GM21390 (cell line): Measurements from ENCODE around the gene CIITA.

Experiments
- ATAC-seq: cut with Tn5 transposase; IDR thresholded peaks from one replicate; pipeline ENCODE4 v1.9.1; 2021; ENCODE audit not compliant: unreplicated experiment

CIITA gene

DNA sequence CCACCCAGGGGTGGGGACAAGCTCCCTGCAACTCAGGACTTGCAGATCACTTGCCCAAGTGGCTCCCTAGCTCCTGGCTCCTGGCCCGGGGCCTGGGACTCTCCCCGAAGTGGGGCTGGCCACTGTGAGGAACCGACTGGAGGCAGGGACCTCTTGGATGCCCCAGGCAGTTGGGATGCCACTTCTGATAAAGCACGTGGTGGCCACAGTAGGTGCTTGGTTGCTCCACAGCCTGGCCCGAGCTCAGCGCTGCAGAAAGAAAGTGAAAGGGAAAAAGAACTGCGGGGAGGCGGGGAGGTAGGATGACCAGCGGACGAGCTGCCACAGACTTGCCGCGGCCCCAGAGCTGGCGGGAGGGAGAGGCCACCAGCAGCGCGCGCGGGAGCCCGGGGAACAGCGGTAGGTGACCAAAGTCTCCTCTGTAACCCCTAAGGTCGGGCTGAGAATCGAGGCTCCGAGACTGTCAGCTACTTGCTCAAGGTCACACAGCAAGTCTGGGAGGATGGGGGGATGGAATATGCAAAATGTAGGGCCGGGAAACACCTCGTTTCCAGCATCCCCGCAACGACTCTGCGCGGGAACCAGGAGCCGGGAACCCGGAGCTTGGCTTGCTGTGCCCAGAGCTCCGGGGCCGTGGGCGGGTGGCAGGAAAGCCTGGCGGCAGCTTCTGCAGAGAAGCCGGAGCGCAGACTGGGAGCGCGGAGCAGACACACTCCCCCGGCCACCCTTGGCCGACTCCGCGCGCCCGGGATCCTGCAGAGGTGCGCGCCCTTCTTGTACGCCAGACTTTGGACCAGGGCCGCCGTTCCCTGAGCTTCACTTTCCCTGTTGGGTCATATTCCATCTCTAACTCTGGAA lies 1.9 kb downstream of the CIITA start:
- peak; percentile 31 for ATAC-seq

DNA sequence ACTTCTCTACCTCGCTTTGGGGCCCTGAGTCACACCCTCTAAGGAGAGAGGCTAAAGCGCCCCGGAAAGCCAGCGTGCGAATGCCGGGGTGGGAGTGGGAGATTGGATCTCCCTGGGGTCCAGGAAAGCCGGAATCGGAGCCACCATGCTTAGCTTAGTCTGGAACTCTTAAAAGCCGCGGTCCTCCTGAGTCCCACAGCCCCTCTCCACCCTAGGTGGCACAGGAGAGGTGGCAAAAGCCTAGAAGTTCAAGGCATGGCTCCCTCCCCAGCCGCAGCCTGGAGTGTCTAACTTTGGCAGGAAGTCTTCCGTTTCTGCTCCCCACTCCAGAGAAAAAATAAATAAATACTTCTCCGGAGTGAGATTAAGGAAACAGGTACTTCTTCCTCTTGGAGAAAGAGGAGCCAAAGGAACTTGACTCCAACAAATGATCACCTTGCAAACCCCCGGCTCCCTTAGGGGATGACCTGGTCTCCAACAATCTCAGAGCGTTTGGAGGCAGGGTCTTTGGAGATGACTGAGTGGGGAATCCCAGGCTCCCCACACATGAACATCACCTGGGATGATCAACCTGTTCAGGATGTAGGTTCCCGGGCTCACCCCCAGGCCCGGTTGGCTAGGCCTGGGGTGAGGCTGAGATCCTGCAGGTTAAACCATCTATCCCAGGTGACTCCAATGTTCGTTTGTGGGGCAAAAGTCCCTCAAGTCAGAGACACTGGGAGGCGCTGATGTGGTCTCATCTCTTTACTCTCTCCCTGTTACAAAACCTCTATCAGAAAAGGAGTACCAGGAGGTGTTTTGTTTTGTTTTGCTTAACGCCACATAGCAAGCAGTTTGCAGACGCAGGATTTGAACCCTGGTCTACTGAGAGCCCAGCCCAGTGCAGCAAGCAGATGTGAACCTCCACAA lies 2.9 kb downstream of the CIITA start:
- no peak for ATAC-seq

DNA sequence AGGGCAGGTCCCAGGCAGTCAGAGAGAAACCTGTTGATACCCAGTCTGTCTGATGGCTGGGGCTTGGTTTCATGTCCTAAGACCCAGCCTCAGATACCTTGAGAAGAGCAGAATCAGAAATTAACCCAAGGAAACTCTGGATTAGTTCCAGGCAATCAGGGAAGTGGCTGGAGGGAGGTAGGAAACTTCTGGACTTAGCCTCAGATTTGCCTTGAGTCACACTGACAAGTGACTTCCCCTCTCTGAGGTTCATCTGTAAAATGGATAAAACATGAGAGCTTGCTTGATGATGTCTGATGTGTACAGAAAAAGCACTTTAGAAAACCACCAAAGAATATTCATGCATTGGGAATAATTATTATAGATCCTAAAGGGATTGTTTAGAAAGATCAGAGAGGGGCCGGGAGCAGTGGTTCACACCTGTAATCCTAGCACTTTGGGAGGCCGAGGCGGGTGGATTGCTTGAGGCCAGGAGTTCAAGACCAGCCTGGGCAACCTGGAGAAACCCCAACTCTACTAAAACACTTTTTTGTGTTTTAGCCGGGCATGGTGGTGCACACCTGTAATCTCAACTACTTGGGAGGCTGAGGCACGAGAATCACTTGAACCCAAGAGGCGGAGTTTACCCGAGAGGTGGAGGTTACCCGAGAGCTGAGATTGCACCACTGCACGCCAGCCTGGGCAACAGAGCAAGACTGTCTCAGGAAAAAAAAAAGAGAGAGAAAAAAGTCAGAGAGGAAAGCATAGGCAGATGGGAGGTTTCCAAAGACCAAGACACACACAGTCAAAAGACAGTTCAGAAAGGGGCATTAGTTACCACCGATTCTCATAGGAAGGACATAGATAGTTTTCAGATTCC lies 3.8 kb downstream of the CIITA start:
- no peak for ATAC-seq

DNA sequence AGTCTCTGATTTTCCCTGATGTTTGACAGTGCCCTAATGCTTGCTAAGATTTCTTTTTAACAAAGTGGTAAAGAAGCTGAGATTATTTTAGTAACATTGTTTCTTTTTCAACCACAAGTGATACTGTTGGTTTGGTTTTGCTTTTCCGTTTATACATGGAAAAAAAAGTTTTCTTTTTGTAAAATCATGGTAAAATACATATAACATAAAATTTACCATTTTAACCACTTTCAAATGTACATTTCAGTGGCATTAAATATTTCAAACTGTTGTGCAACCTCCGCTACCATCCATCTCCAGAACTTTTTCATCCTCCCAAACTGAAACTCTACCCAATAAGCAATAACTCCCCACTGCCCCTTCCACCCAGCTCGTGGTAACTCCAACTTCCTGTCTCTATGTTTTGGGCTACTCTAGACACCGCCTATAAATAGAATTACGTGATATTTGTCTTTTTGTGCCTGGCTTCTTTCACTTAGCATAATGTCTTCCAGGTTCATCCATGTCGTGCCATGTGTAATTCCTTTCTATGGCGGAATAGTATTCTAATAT lies 4.6 kb downstream of the CIITA start:
- no peak for ATAC-seq

DNA sequence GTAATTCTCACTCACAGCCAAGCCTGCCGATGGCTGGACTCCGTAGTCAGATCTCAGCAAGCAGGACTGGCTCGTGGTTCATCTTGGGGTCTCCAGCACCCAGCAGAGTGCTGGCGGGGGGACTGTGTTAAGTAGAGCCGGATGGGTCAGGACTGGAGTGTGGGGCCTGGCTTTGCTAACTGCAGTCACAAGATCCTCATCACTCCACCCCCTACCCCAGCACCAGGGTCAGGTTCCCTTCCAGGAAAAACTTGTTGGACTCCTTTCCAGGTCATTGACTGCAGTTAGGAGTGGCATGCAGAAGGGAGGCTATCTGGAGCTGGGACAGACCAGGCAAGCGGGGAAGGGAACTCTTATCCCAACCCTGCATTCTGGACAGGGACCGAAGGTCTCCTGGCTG lies 6.0 kb downstream of the CIITA start:
- ATAC-seq = no peak

DNA sequence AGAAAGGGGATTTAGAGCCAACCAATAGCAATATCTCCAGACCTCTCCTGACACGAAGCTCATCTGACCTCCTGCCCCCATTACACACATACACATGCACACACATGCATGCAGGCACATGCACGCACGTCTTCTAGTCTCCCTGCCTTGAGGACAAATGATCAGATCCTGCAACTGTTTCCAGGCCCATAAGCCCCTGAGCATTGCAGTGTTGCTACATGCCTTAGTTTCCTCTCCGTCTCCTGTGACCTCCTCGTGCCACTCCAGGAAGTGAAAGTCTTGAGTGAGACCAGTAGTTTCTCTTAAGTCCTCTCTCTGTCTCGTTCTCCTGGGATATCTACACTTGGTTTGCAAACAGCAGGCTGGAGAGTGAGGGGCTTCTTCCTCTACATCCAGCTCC lies 8.2 kb downstream of the CIITA start:
- ATAC-seq = no peak

DNA sequence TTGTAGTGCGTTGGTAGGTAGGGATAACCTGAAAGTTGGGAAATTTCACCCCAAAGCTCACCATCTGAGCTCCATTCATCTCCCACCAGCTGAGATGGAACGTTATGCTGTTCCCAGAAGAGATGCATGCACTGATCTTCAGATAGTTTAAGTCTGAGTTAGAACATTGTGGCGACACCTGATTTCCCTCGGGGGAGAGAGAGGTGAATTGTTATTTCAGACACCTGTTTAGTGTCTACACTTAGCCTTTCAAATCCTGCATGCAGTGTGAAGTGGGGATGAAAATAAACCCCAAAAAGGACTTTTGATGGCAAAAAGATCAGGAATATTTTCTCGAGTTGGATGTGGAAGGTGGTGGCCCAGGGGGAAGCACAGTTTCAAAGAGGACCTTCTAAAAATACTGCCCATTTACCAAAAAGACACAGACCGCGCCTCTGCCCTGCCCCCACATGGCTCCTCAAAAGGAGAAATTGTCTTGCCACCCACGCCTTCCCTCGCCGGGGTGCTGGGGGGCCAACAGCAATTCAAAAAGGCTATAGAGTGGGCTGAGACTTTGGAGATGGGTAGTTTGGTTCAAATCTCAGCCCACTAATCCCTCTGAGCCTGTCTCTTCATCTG lies 11.4 kb downstream of the CIITA start:
- no peak for ATAC-seq

DNA sequence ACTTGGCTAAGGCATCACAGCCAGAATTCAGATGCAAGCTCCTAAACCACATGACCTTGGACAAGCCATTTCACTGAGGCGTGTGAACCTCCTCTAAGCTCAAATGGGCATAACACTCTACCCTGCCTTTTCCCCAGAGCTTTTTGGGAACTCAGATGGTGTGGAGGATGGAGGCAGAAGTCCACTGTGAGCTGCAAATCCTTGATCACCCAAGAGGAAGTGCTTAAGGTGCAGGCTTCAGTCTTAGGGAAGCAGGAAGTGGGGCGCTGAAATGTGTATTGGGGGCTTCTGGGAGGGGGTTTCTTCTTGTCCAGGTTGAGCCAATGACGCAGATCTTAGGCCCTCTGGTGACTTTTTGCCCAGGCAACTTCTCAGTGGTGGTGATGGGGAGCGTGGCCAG lies 12.9 kb downstream of the CIITA start:
- no peak for ATAC-seq

DNA sequence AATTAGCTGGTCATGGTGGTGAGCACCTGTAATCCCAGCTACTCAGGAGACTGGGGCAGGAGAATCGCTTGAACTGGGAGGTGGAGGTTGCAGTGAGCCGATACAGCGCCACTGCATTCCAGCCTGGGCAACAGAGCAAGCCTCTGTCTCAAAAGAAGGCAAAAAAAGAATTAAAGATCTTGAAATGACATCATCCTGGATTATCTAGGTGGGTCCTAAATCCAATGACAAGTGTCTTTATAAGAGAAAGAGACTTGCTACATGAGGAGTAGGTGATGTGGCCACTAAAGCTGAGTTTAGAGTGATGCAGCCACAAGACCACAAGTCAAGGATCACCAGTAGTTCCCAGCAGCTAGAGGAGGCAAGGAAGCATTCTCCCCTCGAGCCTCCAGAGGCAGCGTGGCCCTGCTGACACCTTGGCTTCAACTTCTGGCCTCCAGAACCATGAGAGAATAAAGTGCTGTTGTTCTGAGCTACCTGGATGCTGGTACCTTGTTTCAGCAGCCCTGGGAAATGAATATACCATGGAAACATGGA lies 15.8 kb downstream of the CIITA start:
- no peak for ATAC-seq

DNA sequence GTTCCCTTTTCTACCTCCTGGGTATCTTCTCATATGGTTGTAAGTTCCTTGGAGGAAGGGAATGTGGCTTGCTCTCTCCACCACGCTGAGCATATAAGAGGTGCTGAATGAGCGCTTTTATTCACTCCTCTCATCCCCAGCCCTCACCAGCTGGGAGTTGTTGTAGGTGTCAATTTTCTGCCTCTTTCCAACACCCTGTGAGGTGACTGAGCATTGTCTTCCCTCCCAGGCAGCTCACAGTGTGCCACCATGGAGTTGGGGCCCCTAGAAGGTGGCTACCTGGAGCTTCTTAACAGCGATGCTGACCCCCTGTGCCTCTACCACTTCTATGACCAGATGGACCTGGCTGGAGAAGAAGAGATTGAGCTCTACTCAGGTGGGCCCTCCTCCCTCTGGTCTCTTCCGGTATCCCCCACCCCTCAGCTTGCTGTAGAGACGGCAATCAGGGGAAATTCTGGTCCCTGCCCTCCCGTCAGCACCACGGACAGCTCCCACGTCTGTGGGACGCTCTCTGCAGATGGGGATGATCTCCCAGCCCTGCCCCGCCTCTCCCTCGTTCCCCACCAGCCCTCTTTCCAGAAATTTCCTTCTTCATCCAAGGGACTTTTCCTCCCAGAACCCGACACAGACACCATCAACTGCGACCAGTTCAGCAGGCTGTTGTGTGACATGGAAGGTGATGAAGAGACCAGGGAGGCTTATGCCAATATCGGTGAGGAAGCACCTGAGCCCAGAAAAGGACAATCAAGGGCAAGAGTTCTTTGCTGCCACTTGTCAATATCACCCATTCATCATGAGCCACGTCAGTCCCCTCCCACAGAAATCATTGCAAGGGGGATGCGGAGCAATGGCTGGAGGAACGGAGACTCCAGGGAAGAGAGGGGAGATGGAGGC lies 18.3 kb downstream of the CIITA start:
- no peak for ATAC-seq

DNA sequence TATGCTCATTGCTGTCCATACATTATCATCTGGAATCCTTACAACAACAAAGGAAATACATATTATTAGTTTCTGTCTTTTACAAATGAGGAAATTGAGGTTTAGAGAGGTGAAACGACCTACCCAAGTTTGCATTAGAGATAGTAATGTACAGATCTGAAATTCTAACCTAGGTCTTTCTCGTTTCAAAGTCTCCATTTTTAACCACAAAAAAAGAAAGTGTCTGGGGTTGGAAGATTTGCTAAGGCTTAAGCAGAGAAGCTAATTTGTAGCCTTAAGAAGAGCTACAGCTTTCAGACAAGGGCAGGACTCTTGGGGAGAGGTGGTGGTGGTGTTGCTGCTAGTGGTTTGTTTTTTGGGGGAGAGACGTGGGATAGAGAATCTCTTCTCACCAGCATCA lies 19.2 kb downstream of the CIITA start:
- ATAC-seq = no peak

DNA sequence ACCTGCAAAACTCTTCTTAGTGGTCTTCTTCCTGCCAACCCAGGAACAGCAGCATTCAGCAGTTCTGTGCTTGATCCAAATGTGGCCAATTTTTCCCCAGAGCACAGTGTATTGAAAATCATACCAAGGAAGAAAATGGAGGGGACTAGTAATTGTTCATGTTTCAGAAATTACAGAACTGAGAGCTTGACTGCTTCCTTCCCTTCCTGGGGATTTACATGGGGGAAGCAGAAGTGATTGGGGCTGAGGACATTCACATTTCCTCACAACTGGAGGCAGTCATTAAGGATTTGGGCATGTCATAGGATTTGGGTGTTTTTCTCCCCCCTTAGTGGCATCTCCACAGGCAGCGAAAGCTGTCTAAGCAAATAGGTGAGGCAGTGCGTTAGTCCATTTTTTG lies 19.7 kb downstream of the CIITA start:
- ATAC-seq = no peak

DNA sequence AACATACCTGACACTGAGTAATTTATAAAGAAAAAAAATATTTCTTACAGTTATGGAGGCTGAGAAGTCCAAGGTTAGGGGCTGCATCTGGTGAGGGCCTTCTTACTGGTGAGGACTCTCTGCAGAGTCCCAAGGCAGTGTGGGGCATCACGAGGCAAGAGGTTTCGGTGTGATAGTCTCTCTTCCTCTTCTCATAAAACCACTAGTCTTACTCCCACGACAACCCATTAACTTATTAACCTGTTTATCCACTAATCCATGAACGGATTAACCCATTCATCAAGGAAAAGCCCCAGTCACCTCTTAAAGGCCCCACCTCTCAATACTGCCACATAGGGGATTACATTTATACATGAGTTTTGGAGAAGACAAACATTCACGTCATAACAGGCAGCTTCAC lies 20.1 kb downstream of the CIITA start:
- ATAC-seq = peak; percentile 62

DNA sequence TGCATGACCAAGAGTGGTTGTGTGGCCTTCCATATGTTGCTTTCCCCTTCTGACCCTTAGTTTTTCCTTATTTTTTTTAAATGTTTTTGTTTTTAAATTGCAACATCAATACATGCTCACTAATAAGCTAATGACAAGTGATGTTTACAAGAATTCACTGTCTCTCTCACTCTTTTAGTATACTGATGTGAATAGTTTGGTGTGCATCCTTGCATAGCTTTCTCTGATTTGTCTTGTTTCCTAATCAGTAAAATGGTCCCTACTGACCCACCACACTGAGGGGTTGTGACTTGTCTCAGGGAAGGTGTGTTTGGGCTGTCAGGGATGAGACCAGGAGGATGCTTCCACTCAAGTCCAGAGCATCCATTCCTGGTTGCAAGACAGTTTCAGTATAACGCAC lies 26.0 kb downstream of the CIITA start:
- ATAC-seq = no peak

DNA sequence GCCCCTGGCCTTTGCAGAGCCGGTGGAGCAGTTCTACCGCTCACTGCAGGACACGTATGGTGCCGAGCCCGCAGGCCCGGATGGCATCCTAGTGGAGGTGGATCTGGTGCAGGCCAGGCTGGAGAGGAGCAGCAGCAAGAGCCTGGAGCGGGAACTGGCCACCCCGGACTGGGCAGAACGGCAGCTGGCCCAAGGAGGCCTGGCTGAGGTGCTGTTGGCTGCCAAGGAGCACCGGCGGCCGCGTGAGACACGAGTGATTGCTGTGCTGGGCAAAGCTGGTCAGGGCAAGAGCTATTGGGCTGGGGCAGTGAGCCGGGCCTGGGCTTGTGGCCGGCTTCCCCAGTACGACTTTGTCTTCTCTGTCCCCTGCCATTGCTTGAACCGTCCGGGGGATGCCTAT lies 29.5 kb downstream of the CIITA start:
- no peak for ATAC-seq

DNA sequence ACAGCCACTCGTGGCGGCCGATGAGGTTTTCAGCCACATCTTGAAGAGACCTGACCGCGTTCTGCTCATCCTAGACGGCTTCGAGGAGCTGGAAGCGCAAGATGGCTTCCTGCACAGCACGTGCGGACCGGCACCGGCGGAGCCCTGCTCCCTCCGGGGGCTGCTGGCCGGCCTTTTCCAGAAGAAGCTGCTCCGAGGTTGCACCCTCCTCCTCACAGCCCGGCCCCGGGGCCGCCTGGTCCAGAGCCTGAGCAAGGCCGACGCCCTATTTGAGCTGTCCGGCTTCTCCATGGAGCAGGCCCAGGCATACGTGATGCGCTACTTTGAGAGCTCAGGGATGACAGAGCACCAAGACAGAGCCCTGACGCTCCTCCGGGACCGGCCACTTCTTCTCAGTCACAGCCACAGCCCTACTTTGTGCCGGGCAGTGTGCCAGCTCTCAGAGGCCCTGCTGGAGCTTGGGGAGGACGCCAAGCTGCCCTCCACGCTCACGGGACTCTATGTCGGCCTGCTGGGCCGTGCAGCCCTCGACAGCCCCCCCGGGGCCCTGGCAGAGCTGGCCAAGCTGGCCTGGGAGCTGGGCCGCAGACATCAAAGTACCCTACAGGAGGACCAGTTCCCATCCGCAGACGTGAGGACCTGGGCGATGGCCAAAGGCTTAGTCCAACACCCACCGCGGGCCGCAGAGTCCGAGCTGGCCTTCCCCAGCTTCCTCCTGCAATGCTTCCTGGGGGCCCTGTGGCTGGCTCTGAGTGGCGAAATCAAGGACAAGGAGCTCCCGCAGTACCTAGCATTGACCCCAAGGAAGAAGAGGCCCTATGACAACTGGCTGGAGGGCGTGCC lies 30.1 kb downstream of the CIITA start:
- ATAC-seq = no peak

DNA sequence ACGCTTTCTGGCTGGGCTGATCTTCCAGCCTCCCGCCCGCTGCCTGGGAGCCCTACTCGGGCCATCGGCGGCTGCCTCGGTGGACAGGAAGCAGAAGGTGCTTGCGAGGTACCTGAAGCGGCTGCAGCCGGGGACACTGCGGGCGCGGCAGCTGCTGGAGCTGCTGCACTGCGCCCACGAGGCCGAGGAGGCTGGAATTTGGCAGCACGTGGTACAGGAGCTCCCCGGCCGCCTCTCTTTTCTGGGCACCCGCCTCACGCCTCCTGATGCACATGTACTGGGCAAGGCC lies 30.7 kb downstream of the CIITA start:
- no peak for ATAC-seq

DNA sequence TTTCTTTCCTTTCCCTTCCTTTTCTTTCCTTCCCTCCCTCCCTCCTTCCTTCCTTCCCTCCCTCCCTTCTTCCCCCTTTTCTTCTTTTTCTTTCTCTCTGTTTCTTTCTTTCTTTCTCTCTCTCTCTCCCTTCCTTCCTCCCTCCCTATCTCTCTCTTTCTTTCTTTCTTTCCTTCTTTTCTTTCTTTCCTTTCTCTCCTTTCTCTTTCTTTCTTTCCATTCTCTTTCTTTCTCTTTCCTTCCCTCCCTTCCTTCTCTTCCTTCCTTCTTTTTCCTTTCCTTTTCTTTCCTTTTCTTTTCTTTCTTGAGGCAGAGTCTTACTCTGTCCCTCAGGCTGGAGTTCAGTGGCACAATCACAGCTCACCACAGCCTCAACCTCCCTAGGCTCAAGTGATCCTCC lies 34.3 kb downstream of the CIITA start:
- no peak for ATAC-seq

DNA sequence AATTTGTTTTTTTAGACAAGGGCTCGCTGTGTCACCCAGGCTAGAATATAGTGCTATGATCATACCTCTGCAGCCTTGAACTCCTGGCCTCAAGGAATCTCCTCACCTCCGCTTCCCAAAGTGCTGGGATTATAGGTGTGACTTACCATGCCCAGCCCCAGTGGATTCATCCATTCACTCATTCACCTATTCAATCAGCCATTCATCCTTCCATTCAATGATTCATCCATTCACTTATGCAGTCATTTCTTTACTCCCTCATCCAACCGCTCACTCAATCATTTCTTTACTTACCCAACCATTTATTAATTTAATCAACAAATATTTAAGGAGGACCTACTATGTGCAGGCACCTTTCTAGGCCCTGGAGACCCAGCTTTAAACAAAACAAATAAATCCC lies 39.5 kb downstream of the CIITA start:
- ATAC-seq = no peak
